ENCODE results near the gene ABCA13. TPM values are rescaled to one million over a fixed set of nuclear protein-coding genes. Genes with fewer than 3 reads are reported as not detected.

ABCA13 gene
- total and polyA plus RNA-seq, 2 donors (not counting 3 experiments of a cell fraction or from before 2014, with no cell fraction given) = 0.01 to 0.11 TPM

DNA sequence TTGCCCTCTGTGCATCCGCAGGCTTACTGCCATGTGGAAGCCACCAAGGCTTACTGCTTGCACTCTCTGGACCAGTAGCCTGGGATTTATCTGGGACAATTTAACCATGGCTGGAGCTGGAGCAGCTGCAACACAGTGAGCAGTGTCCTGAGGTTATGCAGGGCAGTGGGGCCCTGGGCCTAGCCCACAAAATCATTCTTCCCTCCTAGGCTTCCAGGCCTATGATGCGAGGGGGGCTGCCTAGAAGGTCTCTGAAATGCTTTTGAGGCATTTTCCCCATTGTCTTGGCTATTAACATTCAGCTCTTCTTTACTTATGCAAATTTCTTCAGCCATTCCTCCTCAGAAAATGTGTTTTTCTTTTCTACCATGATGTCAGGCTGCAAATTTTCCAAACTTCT lies 439.4 kb downstream of the ABCA13 start:
- Histone ChIP-seq H3K79me2 (ENCODE audit: control insufficient read depth, insufficient read depth, low read length) (no peaks in the 10 kb centered on the region), H3K9me3 (replicated peaks; ENCODE audit: control insufficient read depth, insufficient read depth, low read length) (no peaks in the 10 kb centered on the region), H4K20me1 (replicated peaks; ENCODE audit: control insufficient read depth, extremely low read depth, insufficient read depth, low read length) (no peaks in the 10 kb centered on the region), H2AFZ (ENCODE audit: low read depth, low read length) (no peak overlapping the region), H3K9ac (replicated peaks; ENCODE audit: extremely low read depth, insufficient read depth, low read length) (no peak overlapping the region), H3K4me1 (ENCODE audit: control insufficient read depth, extremely low read depth, insufficient read depth, low read length) (no peaks in the 10 kb centered on the region), H3K9me1 (replicated peaks; ENCODE audit: control insufficient read depth, extremely low read depth, insufficient read depth, low read length) (no peaks in the 10 kb centered on the region), H3K4me3 (replicated peaks in 1 of 3; ENCODE audit: insufficient read depth in 1 of 3, low read depth in 1 of 3, low read length in 3 of 3) (no peak overlapping the region), H3K27ac (ENCODE audit: insufficient read depth, low read depth, low read length) (no peak overlapping the region), H3K36me3 (ENCODE audit: control insufficient read depth in 2 of 2, extremely low read depth in 1 of 2, insufficient read depth in 2 of 2, low read length in 2 of 2) (no peaks in the 10 kb centered on the region), H3K4me2 (ENCODE audit: insufficient read depth, low read length) (no peak overlapping the region), H3K27me3 (ENCODE audit: control insufficient read depth in 2 of 2, insufficient read depth in 2 of 2, low read length in 2 of 2) (no peaks in the 10 kb centered on the region)
- TF ChIP-seq FOS (IDR thresholded peaks at IDR 0.05; ENCODE audit: borderline replicate concordance, insufficient read depth, low read length) (no peak), POLR2A (IDR thresholded peaks at IDR 0.05; ENCODE audit: low read depth, low read length) (no peak), JUN (IDR thresholded peaks at IDR 0.05; ENCODE audit: borderline replicate concordance, insufficient read depth, insufficient read length, low read depth) (no peak), POLR2AphosphoS5 (IDR thresholded peaks at IDR 0.05; ENCODE audit: insufficient read depth, low read depth, low read length) (no peak), CTCF (IDR thresholded peaks at IDR 0.05; ENCODE audit: extremely low read depth in 1 of 2, insufficient read depth in 1 of 2, low read depth in 1 of 2, low read length in 2 of 2) (no peak)
- TF ChIP-seq, protein P1, sequence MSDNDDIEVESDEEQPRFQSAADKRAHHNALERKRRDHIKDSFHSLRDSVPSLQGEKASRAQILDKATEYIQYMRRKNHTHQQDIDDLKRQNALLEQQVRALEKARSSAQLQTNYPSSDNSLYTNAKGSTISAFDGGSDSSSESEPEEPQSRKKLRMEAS (IDR thresholded peaks at IDR 0.05; ENCODE audit: insufficient read depth, insufficient read length) = no peak
- ChIA-PET CTCF (no interaction called here), POLR2A (no interaction called here)
- no TSS peak for BruUV-seq (replicated peaks)
- DNase-seq (ENCODE audit: low read depth, low spot score) (no peak), FAIRE-seq (no peak)
- dilution Hi-C loops (cut with MboI; ENCODE audit: extremely low pct_ligation_motif_present, low sequenced_read_pairs) (no loop called here), intact Hi-C loops (cut with micrococcal nuclease) (no loop called here)

DNA sequence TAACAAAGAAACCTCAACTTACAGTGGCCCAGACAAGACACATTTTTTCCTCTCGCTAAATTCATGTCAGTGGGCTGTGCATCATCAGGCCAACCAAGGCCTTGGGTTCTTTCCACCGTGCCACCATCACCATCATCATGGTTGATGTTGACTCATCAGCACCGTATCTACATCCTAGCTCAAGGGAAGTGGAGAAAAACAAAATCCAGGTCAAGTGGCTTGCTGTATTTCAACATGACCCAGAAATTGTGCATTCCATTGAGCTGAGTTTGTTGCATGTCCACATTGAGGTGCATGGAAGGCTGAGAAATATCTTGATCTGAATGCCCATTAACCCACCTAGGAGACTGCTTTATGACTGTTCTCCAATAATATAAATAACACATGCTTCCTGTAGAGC lies 440.7 kb downstream of the ABCA13 start:
- DNase-seq (ENCODE audit: low read depth, low spot score) = no peak
- Histone ChIP-seq H3K9ac (replicated peaks; ENCODE audit: extremely low read depth, insufficient read depth, low read length) (no peak overlapping the region), H3K79me2 (ENCODE audit: control insufficient read depth, insufficient read depth, low read length) (no peaks in the 10 kb centered on the region), H4K20me1 (replicated peaks; ENCODE audit: control insufficient read depth, extremely low read depth, insufficient read depth, low read length) (no peaks in the 10 kb centered on the region), H3K9me3 (replicated peaks; ENCODE audit: control insufficient read depth, insufficient read depth, low read length) (no peaks in the 10 kb centered on the region), H3K36me3 (ENCODE audit: control insufficient read depth in 2 of 2, extremely low read depth in 1 of 2, insufficient read depth in 2 of 2, low read length in 2 of 2) (no peaks in the 10 kb centered on the region), H3K4me3 (replicated peaks in 1 of 3; ENCODE audit: insufficient read depth in 1 of 3, low read depth in 1 of 3, low read length in 3 of 3) (no peak overlapping the region), H3K27me3 (ENCODE audit: control insufficient read depth in 2 of 2, insufficient read depth in 2 of 2, low read length in 2 of 2) (no peaks in the 10 kb centered on the region), H2AFZ (ENCODE audit: low read depth, low read length) (no peak overlapping the region), H3K4me2 (ENCODE audit: insufficient read depth, low read length) (no peak overlapping the region), H3K9me1 (replicated peaks; ENCODE audit: control insufficient read depth, extremely low read depth, insufficient read depth, low read length) (no peaks in the 10 kb centered on the region), H3K4me1 (ENCODE audit: control insufficient read depth, extremely low read depth, insufficient read depth, low read length) (no peaks in the 10 kb centered on the region), H3K27ac (ENCODE audit: insufficient read depth, low read depth, low read length) (no peak overlapping the region)
- dilution Hi-C loops (cut with MboI; ENCODE audit: extremely low pct_ligation_motif_present, low sequenced_read_pairs) = no loop called here
- FAIRE-seq = no peak
- ChIA-PET POLR2A (no interaction called here), CTCF (interaction anchor here (1.0 kb wide), 1 partner anchor 15 kb away, joined by 3 read pairs; no protein-coding TSS in a partner anchor)
- intact Hi-C loops (cut with micrococcal nuclease) = no loop called here
- BruUV-seq (replicated peaks) = no TSS peak
- TF ChIP-seq JUN (IDR thresholded peaks at IDR 0.05; ENCODE audit: borderline replicate concordance, insufficient read depth, insufficient read length, low read depth) = no peak
- TF ChIP-seq, protein P1 (IDR thresholded peaks at IDR 0.05; ENCODE audit: insufficient read depth, insufficient read length) = no peak
